ENCODE measurements around the gene SLC35F1.
"Not testable (repeated sequence)": the region's sequence is repeated elsewhere in the genome, so short reads cannot be mapped to it uniquely, and the experiment has no call there.

Gene SLC35F1

DNA sequence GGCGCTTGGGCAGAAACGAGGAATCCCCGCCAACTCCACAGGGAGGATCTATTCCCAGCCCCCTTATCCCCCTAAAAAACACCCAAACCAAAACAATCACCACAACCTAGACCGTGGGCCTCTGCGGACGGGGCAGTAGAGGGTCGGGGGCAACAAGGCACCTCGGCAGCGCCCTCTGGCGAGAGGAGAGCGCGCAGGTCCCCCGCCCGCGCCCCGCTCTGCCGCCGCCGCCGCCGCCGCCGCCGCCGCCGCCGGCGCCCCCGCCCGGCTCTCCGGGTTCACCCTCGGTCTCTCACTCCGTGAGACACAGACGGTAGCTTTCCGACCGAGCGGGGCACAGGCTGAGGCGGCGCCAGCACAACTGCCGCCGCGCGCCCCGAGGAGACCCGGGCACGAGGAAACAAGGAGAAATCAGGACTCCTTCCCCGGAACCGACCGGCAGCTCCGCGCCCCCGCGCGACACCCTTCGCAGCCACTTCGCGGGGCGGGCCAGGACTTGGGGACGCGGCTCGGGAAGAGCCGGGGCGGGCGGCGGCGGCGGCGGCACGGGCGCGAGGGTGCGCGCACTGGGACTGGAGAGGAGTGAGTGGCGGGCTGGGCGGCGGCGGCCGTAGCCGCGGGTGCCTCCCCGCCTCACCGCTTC lies at the start of gene SLC35F1:
SLC35F1 (plus strand) TSS at position 307 of the 643 bp plus-strand sequence.
- no peak for DNase-seq (ENCODE audit: low read depth)

DNA sequence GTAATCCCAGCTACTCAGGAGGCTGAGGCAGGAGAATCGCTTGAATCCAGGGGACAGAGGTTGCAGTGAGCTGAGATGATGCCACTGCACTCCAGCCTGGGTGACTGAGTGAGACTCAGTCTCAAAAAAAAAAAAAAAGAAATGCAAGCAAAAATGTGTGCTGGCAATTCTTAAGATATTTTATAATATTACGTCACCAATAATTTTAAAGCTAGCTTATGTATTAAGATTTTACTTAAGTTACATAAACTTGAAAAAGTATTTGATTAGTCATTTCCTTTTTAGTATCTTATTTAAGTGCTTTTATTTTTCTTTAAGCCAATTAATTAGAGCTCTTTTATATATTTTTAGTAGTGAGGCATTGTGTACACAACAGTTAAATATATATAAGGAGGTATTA lies 48.5 kb upstream of the SLC35F1 start:
- not testable (repeated sequence) for DNase-seq (ENCODE audit: low read depth)

DNA sequence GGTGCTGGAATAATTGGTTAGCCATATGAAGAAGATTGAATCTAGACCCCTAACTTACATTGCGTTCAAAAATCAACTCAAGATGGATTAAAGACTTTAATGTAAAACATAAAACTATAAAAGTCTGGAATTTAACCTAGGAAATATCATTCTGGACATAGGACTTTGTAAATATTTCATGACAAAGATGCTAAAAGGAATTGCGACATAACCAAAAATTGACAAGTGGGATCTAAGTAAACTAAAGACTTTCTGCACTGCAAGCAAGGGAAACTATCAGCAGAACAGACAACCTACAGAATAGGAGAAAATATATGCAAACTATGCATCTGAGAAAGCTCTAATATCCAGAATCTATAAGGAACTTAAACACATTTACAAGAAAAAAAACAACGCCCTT lies 45.5 kb upstream of the SLC35F1 start:
- no peak for DNase-seq (ENCODE audit: low read depth)

GRCh38 chr6:117866561-117866960 lies 40.5 kb upstream of the SLC35F1 start:
- DNase-seq (ENCODE audit: low read depth): no peak

DNA sequence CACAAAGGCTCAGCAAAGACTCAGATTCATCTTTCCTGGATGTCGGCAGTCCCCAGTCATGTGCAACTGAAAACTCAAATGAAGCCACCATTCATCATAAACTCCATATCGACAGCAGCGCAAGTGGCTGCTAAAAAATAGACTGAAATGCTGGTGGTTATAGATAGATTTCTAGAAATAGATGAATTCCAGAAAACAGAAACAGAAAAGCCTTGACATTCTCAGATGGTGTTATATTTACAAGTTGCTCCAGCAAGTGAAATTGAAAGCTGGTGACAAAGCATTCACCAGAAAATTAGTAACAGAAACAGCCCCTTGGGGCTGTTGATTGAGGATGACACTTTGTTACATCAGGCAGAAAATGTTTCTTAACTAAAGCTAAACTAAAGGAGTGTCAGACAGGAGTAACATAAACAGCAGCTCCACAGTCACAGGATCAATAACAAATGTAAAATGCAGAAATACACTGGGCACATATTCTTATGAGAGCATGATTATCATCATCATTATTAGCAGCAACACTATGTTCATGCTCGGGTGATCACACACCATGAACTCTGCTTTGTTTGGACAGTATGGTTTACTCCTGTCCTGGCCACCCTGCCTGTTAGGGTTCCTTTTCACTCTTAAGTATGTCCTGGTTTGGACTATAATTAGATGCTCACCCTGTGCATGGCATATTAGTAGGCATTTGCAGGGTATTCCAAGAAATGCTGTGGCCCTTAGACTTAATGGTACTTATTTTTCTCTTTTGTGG lies 36.4 kb upstream of the SLC35F1 start:
- no peak for DNase-seq (ENCODE audit: low read depth)

GRCh38 chr6:117880824-117881223 lies 26.2 kb upstream of the SLC35F1 start:
- no peak for DNase-seq (ENCODE audit: low read depth)

- DNase-seq (ENCODE audit: low read depth): no peak
Measured at GRCh38 chr6:117890172-117890571, 16.9 kb upstream of the SLC35F1 start.

GRCh38 chr6:117906507-117906957 lies 532 bp upstream of the SLC35F1 start:
- DNase-seq (ENCODE audit: low read depth): no peak

GRCh38 chr6:117907601-117908245 lies 659 bp downstream of the SLC35F1 start:
- DNase-seq (ENCODE audit: low read depth): no peak

DNA sequence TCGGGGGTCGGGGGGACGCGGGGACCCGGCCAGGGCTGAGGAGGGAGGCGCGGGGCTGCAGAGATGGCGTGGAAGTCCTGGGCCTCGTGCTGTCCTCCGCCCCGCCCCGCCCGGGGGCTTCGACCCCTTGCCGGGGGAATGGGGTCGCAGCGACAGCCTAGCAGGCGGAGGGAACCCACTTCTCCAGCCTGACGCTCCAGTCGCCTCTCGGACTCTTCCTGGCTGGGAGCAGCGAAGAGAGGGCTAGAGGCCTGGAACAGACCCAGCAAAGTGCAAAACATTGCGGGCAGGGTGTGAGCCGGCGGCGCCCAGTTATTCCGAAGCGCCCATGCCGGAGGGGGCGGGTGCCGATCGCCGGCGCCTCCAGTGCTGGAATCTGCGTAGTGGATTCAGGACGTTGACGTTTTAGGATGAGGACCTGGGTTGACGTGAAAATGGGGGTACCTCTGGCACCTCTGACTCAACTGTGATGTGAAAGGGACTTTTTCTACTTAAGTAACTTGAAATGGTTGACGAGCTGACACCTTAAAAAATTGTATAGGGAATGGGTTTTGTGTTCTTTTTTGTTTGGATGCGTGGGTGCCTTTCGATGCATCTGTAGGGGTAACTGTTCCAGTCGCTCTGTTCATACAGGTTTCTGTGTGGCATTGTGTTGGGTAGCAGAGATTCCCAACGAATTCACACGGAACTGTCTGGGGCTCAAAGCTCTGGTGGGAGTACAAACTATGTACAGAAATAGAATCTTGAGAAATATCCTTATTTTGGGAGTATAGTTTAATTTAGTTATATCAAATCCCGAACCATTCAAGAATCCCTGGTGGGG lies 1.4 kb downstream of the SLC35F1 start:
- no peak for DNase-seq (ENCODE audit: low read depth)

GRCh38 chr6:117909638-117910037 lies 2.6 kb downstream of the SLC35F1 start:
- no peak for DNase-seq (ENCODE audit: low read depth)

GRCh38 chr6:117910549-117910948 lies 3.5 kb downstream of the SLC35F1 start:
- DNase-seq (ENCODE audit: low read depth): no peak

GRCh38 chr6:117911150-117911549 lies 4.1 kb downstream of the SLC35F1 start:
- no peak for DNase-seq (ENCODE audit: low read depth)

- DNase-seq (ENCODE audit: low read depth): no peak
Measured at GRCh38 chr6:117911660-117912059, 4.6 kb downstream of the SLC35F1 start.

DNA sequence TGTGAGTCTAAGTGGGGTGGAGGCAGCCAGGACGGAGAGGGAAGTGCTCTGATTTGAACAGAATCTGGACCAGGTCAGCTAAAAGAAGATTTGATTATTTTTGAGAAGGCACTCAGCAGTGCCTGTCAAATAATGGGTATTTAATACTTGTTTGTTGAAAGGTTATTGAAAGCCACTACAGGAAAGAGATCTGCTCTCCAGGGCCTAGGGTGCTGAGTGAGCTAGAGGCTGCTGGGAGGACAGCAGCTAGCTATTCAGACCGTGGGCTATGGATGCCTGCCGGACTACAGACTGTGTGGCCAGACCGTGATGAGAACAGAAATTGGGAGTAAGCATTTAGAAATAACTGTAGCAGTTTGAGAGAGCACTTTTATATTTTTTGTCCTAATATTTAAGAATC lies 8.8 kb downstream of the SLC35F1 start:
- DNase-seq (ENCODE audit: low read depth): no peak

DNA sequence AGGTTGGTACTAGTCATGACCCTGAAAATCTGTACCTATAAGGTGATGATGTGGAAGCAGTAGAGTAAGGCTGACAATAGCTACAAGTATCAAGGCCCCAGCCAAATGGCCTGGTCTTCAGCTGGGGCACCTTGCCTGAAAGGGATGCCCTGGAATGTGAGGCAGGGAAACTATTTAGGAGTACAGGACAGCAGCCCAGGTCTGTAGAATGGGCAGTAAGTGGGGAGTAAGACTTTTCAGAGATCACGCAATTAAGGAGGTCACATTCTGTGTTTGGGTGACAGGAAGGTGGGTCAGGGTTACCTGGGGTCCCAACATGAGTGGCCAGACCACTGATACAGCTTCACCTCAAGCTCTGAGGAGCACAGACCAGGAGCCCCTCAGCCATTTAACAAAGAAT lies 9.4 kb downstream of the SLC35F1 start:
- no peak for DNase-seq (ENCODE audit: low read depth)

GRCh38 chr6:117917176-117917575 lies 10.1 kb downstream of the SLC35F1 start:
- no peak for DNase-seq (ENCODE audit: low read depth)

DNA sequence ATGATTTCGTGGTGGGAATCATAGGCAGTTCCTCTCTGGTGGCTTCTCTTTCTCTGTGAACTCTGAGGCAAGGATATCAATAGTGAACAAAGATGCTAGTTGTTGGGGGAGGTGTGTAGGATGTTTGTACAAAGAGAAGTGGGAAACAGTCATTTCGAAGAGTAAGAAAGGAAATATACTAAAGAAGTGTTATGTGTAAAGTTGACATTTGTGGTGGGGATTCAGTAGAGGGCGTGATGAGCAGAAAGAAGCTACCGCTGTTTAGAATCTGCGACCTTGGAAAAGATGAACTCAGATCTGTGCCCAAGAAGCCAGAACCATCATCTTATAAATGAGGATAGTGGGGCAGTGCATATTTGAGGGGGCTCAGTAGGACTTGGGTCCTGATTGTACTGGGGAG lies 11.4 kb downstream of the SLC35F1 start:
- no peak for DNase-seq (ENCODE audit: low read depth)

GRCh38 chr6:117919275-117919674 lies 12.2 kb downstream of the SLC35F1 start:
- no peak for DNase-seq (ENCODE audit: low read depth)

GRCh38 chr6:117919775-117920729 lies 13.0 kb downstream of the SLC35F1 start:
- DNase-seq (ENCODE audit: low read depth): no peak

GRCh38 chr6:117924690-117925089 lies 17.6 kb downstream of the SLC35F1 start:
- DNase-seq (ENCODE audit: low read depth): no peak

Measured in activated T-helper 9 cell treated with anti-CD3 and anti-CD28 coated beads, Interleukin-2, amount 50 U/mL, for 16 hours (primary cell).